Measurements from ENCODE around the gene DPYD.

DPYD gene

DNA sequence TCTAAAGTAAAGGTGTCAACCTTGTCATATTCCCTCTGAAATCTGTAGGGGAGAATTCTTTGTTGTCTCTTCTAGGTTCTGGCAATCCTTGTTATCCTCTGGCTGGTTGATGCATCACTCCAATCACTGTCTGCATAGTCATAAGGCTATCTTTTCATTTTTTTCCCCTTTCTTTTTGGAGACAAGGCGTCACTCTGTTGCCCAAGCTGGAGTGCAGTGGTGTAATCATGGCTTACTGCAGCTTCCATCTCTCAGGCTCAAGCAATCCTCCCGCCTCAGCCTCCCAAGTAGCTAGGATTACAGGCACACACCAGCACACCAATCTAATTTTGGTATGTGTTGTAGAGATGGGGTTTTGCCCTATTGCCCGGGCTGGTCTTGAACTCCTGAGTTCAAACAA is 12.9 kb downstream of the DPYD start:
- in situ Hi-C loops (cut with MboI; ENCODE audit: low sequenced_read_pairs) = no loop called here

DNA sequence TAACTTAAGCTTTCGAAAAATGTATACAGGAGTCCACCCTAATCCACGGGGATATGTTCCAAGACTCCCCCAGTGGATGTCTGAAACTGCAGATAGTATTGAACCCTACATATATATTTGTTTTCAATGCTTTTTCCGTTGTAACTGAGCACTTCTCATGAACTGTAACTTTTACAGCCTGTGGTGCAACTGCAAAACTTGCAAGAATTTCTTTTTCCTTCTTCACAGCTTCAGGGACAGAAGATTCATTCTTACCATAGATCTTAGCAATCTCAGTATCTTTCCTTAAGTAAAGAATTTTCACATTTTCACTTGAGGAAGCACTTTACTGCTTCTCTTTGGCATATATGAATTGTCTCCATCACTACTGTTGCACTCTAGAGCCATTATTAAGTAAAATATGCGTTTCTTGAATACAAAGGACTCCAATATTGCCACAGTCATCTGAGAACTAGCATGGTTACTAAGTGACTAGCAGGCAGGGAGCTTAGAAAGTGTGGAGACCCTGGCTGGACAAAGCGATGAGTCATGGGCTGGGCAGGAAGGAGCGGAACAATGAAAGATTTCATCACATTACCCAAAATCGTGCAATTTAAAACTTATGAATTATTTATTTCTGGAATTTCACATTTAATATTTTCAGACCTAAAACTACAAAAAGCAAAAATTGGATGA is 14.1 kb downstream of the DPYD start:
- in situ Hi-C loops (cut with MboI; ENCODE audit: low sequenced_read_pairs) = no loop called here

GRCh38 chr1:97905141-97905940 is 15.5 kb downstream of the DPYD start:
- in situ Hi-C loops (cut with MboI; ENCODE audit: low sequenced_read_pairs) = no loop called here

- in situ Hi-C loops (cut with MboI; ENCODE audit: low sequenced_read_pairs) = no loop called here
These were observed 16.3 kb downstream of the DPYD start for GRCh38 chr1:97904534-97904933.

DNA sequence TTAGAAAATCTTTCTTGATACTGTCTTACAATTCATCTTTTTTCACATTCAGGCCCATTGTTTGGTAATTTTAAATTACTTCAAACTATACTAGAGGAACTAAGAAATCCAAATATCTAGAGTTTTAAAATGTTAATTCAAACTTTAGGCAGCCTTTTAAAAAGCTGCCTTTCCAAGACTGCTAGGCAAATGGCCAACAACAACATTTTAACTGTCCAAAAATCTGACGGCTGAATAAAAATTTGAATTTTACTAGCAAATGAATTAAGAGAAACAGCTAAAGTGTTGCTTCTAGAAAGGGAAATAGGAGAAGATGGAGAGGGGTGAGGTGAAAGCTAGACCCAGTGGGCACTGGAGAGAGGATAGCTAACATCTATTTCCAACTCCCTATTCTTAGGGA is 17.2 kb downstream of the DPYD start:
- in situ Hi-C loops (cut with MboI; ENCODE audit: low sequenced_read_pairs) = no loop called here

GRCh38 chr1:97902067-97902466 is 18.8 kb downstream of the DPYD start:
- in situ Hi-C loops (cut with MboI; ENCODE audit: low sequenced_read_pairs) = no loop called here

GRCh38 chr1:97901017-97901658 is 19.7 kb downstream of the DPYD start:
- in situ Hi-C loops (cut with MboI; ENCODE audit: low sequenced_read_pairs) = no loop called here

DNA sequence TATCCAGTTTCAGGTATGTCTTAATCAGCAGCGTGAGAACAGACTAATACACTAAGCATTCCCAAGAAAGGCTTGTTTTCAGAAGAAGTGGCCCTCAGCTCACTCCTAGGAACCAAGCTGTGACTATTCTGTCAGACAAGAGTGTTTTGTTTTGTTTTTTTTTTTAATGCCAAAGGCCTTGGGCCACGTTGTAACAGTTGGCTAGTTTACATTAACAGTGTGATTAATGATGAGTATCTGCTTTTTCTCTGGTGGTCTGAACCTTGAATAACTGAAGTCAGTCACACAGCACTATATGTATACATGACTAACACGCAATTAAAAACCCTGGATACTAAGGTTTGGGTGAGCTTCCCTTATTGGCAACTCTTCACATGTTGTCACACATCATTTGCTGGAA is 21.9 kb downstream of the DPYD start:
- in situ Hi-C loops (cut with MboI; ENCODE audit: low sequenced_read_pairs) = no loop called here

DNA sequence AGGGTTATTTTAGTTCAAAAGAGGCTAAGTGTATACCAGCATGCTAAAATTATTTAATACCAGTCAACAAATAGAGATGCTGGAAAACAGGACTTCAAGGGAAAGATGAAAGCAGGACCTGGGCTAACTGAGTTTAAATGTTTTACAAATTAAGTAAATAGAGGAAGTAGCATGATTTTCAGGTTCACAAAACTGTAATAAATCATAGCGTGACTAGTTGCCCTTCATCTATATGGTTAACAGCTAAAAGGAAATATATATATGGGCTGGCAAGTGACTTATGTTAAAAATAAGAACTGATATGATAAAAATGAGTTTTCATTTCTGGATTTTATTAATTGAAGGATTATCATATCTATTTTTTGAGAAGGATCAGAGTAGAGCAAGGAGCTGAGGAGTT is 25.6 kb downstream of the DPYD start:
- in situ Hi-C loops (cut with MboI; ENCODE audit: low sequenced_read_pairs) = no loop called here

- in situ Hi-C loops (cut with MboI; ENCODE audit: low sequenced_read_pairs) = no loop called here
These were observed 27.0 kb downstream of the DPYD start for GRCh38 chr1:97893844-97894243.

DNA sequence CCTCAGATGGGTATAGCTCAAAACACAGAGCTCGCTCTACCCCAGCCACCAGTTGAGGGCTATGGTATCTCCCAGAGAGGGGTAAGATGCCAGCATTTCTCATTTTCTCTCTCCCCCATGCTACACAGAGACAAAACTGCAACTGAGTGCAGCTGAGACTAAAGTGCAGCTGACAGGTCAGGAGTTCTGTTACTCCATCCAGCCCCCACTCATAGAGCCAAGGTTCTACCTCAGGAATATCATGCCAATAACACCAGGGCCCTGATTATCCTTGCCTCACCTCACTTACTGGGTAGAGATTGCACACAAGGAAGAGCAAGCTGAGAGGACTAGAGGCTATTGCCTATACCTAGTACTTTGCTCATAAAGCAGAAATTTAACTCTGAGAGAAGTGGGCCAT is 34.6 kb downstream of the DPYD start:
- in situ Hi-C loops (cut with MboI; ENCODE audit: low sequenced_read_pairs) = no loop called here

- in situ Hi-C loops (cut with MboI; ENCODE audit: low sequenced_read_pairs) = no loop called here
These were observed 37.0 kb downstream of the DPYD start for GRCh38 chr1:97883823-97884222.

GRCh38 chr1:97877307-97877706 is 43.5 kb downstream of the DPYD start:
- in situ Hi-C loops (cut with MboI; ENCODE audit: low sequenced_read_pairs) = no loop called here

GRCh38 chr1:97875996-97876395 is 44.8 kb downstream of the DPYD start:
- in situ Hi-C loops (cut with MboI; ENCODE audit: low sequenced_read_pairs) = no loop called here

DNA sequence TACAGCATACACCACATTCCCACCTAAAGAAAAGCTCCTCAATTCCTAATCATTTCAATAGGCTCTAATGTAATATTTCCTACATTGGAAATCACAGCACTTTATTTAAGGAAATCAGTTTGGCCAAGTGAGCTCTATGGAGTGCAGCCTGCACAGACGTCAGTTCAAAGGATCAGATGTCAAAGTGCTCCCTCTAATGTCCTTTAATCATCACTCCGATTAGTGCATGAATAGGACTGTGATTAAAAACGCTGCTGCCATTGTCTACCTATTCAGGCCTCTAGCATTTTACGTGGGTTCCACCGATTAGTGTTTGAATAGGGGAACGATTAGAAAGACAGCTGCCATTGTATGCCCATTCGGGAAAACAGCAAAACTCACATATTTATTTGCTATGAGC is 50.2 kb downstream of the DPYD start:
- in situ Hi-C loops (cut with MboI; ENCODE audit: low sequenced_read_pairs) = no loop called here

DNA sequence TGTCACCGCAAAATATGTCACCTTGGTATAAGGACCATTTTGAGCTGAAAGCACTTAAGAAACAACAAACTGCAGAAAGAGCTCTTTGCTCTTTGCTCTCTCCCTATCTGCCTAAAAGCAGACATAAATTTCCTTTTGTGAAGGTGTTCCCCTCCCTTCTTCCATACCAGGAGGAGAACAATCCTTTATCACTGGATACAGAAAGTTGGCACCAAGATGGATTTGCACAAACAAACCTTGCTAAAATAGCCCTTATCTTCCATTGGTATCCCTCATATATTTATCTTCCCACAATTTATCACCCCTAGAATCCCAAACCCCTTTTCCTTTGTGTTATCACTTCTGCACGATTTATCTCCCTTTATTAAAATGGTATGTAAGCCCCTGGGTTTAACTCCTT is 51.4 kb downstream of the DPYD start:
- in situ Hi-C loops (cut with MboI; ENCODE audit: low sequenced_read_pairs) = no loop called here

GRCh38 chr1:97867127-97867526 is 53.7 kb downstream of the DPYD start:
- in situ Hi-C loops (cut with MboI; ENCODE audit: low sequenced_read_pairs) = no loop called here

DNA sequence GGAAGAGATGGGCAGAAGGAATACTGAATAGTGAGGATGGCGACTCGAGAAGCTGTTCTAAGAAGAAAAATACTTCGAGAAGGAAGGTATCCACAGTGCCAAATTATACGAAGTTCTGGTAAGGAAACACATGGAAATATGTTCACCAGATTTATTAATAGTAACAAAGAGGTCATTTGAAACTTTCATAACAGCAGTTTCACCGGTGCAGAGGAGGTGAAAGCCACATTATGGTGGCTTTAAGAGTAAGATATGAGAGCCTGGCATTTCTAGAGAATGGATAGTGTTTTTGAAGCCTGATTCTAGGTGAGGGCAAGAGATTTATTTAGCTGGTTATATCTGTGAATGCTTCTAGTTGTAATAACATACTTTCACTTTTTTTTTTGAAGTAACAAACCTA is 56.2 kb downstream of the DPYD start:
- in situ Hi-C loops (cut with MboI; ENCODE audit: low sequenced_read_pairs) = no loop called here

- in situ Hi-C loops (cut with MboI; ENCODE audit: low sequenced_read_pairs) = no loop called here
These were observed 67.6 kb downstream of the DPYD start for GRCh38 chr1:97853221-97853620.

- in situ Hi-C loops (cut with MboI; ENCODE audit: low sequenced_read_pairs) = no loop called here
These were observed 71.2 kb downstream of the DPYD start for GRCh38 chr1:97849345-97850340.

DNA sequence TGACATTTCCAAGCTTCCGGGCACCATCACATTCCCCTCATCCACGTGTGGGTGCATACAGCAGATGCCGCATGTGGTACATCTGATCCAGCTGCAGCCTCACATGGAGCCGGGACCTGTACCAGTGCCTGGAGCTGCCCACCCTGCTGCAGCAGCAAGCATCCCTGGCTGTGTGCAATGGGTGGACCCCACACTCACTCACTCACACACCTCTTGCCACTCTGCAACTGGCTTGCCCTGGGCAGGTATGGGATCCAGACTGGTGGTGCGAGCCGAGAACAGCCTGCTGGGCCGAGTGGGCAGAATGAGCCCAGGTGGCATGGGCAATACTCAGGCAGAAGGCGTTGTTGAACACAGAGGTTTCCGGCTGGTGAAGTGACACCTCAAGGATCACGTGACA is 75.0 kb downstream of the DPYD start:
- in situ Hi-C loops (cut with MboI; ENCODE audit: low sequenced_read_pairs) = no loop called here
